GM12892 (cell line): ENCODE measurements around the gene AHI1.

Experiments used
- POLR2A ChIP-seq: IDR thresholded peaks from 2 replicates; pipeline ENCODE4 v1.6.1; 2011; ENCODE audit warnings: low read depth, low read length, control low read depth
- POLR2AphosphoS5 ChIP-seq: IDR thresholded peaks from 2 replicates; pipeline ENCODE4 v1.6.1; 2011; ENCODE audit warnings: low read depth, low read length, control low read depth

DNA sequence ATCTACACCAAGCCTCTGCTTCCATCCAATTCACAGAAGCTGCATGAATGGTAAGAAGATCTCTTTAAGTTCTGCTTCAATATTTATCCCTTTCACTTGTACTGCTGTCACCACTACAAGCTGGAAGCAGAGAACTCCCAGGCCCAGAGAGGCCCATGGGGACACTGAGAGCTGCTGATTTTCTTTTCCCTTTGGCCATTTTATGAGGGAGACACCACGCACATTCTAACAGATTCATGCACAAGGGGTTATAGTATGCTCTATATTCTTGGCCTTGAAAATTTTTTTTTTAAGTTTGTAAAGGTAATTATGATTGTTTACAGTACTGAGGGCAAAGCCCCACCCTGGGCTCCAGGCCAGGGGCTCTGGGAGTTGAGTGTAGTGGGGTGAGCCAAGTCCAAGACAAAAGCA is 228.1 kb downstream of the AHI1 start:
- no peak for TF ChIP-seq POLR2A
- TF ChIP-seq POLR2AphosphoS5: no peak
